Measurements from ENCODE around the gene SAGE1. TPM values are rescaled to one million over a fixed set of nuclear protein-coding genes. Genes with fewer than 3 reads are reported as not detected.
"Not testable (repeated sequence)": the region's sequence is repeated elsewhere in the genome, so short reads cannot be mapped to it uniquely, and the experiment has no call there.

Gene SAGE1
- total RNA-seq, 1 donor from 2014 or later, result not detected

DNA sequence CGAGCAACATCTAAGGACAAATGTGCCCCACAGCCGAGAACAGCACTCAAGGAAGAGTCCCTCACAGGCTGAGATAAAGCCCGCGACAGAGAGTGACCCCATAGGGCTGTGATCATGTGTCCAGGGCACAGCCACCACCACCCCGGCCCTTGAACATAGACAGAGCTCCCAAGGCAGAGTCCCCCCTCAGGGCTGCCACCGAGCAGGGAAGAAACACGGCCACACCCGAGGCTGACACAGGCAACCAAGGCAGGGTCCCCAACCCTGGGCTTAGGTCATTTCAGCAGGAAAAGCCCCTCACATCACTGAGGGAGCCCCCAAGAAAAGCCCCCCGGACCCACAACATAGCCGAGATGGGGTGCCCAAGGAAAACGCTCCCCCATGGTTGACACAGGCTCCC is 735 bp upstream of the SAGE1 start:
- Mint-ChIP-seq H3K4me1 (ENCODE audit: low read depth, unreplicated experiment) (no peaks in the 10 kb centered on the region), H3K27ac (ENCODE audit: unreplicated experiment) (no peak overlapping the region), H3K4me3 (ENCODE audit: unreplicated experiment) (no peak overlapping the region), H3K36me3 (ENCODE audit: unreplicated experiment) (no peaks in the 10 kb centered on the region), H3K9me3 (ENCODE audit: unreplicated experiment) (no peaks in the 10 kb centered on the region), H3K27me3 (ENCODE audit: unreplicated experiment) (peaks cover 1% of the 10 kb centered on the region)
- no peak for DNase-seq
- TF ChIP-seq, protein P1, sequence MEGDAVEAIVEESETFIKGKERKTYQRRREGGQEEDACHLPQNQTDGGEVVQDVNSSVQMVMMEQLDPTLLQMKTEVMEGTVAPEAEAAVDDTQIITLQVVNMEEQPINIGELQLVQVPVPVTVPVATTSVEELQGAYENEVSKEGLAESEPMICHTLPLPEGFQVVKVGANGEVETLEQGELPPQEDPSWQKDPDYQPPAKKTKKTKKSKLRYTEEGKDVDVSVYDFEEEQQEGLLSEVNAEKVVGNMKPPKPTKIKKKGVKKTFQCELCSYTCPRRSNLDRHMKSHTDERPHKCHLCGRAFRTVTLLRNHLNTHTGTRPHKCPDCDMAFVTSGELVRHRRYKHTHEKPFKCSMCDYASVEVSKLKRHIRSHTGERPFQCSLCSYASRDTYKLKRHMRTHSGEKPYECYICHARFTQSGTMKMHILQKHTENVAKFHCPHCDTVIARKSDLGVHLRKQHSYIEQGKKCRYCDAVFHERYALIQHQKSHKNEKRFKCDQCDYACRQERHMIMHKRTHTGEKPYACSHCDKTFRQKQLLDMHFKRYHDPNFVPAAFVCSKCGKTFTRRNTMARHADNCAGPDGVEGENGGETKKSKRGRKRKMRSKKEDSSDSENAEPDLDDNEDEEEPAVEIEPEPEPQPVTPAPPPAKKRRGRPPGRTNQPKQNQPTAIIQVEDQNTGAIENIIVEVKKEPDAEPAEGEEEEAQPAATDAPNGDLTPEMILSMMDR (IDR thresholded peaks at IDR 0.05; ENCODE audit: partially characterized antibody, unreplicated experiment), result no peak

DNA sequence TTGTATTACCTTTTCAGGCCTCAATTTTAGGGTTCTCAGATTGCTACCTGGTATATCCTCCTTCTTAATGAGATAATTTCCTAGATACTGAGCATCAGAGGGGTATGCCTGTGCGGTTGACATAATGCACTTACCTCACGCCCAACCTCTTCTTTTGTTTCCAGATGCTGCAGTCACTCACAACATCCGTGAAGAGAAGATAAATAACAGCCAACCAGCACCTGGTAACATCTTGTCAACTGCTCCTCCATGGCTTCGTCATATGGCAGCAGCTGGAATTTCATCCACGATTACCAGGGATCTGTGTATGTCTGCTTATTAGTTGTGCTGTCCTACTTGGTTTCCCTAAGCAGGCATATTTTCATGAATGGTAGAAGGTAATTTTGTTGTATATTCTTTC is 16.7 kb downstream of the SAGE1 start:
- H3K36me3 Mint-ChIP-seq (ENCODE audit: unreplicated experiment), result no peaks in the 10 kb centered on the region
- H3K4me1 Mint-ChIP-seq (ENCODE audit: low read depth, unreplicated experiment), result no peaks in the 10 kb centered on the region
- TF ChIP-seq, protein P1 (IDR thresholded peaks at IDR 0.05; ENCODE audit: partially characterized antibody, unreplicated experiment), result no peak
- H3K27ac Mint-ChIP-seq (ENCODE audit: unreplicated experiment), result no peak overlapping the region
- H3K27me3 Mint-ChIP-seq (ENCODE audit: unreplicated experiment), result no peaks in the 10 kb centered on the region
- no peaks in the 10 kb centered on the region for H3K9me3 Mint-ChIP-seq (ENCODE audit: unreplicated experiment)
- DNase-seq, result no peak
- no peak overlapping the region for H3K4me3 Mint-ChIP-seq (ENCODE audit: unreplicated experiment)

DNA sequence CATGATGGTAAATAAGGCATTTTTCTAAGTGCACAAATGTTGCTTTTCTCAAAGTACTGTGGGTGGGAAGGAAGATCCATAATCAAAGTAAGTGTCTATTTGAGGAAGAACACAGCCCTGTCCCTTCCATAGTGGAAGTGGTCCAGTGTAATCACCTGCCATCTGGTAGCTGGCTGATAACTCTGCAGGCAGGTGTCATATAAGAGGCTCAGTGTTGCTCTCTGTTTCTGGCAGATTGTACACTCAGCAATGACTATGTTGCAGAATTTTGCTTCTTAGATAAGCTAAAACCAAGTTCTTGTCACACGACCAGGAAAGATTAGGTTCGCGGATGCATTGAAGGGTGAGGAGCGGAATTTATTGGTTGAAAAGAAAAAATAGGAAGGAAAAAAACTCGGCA is 20.9 kb downstream of the SAGE1 start:
- Mint-ChIP-seq H3K4me1 (ENCODE audit: low read depth, unreplicated experiment) (no peaks in the 10 kb centered on the region), H3K27ac (ENCODE audit: unreplicated experiment) (no peak overlapping the region), H3K4me3 (ENCODE audit: unreplicated experiment) (no peak overlapping the region), H3K9me3 (ENCODE audit: unreplicated experiment) (no peaks in the 10 kb centered on the region), H3K36me3 (ENCODE audit: unreplicated experiment) (no peaks in the 10 kb centered on the region), H3K27me3 (ENCODE audit: unreplicated experiment) (no peaks in the 10 kb centered on the region)
- TF ChIP-seq, protein P1 (IDR thresholded peaks at IDR 0.05; ENCODE audit: partially characterized antibody, unreplicated experiment), result no peak
- DNase-seq, result no peak

DNA sequence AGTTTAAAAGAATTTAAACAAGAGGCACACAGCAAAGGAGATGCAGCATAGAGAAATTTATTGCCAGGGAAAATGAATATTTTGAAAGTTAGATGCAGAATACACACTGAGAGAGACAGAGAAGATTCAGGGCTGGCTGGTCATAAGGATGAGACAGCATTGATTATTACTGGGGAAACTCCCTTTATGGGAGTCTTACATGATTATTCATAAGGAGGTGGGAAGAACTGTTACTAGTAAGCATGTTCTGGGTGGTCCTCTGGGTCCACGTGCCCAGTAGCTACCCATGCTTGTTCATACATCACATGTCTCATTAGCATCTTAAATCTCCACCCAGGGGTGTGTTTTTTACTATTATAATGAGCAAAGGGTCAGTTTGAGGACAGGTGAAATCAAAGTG is 27.0 kb downstream of the SAGE1 start:
- not testable (repeated sequence) for H3K9me3 Mint-ChIP-seq (ENCODE audit: unreplicated experiment); H3K36me3 Mint-ChIP-seq (ENCODE audit: unreplicated experiment); H3K4me3 Mint-ChIP-seq (ENCODE audit: unreplicated experiment); H3K27ac Mint-ChIP-seq (ENCODE audit: unreplicated experiment); H3K27me3 Mint-ChIP-seq (ENCODE audit: unreplicated experiment); DNase-seq; H3K4me1 Mint-ChIP-seq (ENCODE audit: low read depth, unreplicated experiment)

DNA sequence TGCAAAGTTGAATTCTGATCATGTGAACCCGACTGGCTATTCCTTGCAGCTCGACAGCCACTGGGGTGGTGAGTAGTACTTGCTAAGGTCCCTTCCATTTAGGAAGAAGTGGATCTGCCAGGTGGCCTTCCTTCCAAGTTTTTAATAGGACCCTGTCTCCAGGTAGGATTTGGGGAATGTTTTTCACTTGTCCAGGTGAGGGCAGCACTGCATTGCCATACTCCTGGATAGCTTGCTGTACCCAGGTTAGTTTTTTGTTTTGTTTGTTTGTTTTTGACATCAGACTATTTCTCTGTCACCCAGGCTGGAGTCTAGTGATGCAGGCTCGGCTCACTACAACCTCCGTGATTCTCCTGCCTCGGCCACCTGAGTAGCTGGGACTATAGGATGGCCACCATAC is 29.8 kb downstream of the SAGE1 start:
- H3K9me3 Mint-ChIP-seq (ENCODE audit: unreplicated experiment), result no peaks in the 10 kb centered on the region
- TF ChIP-seq, protein P1 (IDR thresholded peaks at IDR 0.05; ENCODE audit: partially characterized antibody, unreplicated experiment), result no peak

DNA sequence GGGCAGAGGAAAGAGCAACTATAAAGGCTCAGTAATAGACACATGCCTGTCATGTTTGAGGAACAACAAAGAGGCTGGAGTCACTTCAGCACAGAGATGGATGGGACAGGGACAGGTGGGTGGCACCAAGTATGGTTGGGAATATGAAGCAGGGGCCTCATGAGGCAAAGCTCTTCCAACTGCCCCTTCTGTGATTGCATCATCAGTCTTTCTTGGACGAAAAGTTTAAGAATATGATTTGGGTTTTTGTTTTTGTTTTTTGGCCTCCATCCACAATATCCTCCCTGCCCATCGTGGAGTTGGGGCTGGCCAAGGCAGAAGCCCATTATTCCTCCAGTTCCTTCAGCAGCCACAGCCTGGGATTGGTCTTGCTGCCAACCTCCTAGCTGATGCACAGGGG is 34.4 kb downstream of the SAGE1 start:
- peaks cover 2% of the 10 kb centered on the region for H3K27me3 Mint-ChIP-seq (ENCODE audit: unreplicated experiment)
- no peak overlapping the region for H3K4me3 Mint-ChIP-seq (ENCODE audit: unreplicated experiment)
- no peak for DNase-seq
- H3K9me3 Mint-ChIP-seq (ENCODE audit: unreplicated experiment), result no peaks in the 10 kb centered on the region
- H3K4me1 Mint-ChIP-seq (ENCODE audit: low read depth, unreplicated experiment), result no peaks in the 10 kb centered on the region
- H3K36me3 Mint-ChIP-seq (ENCODE audit: unreplicated experiment), result no peaks in the 10 kb centered on the region
- TF ChIP-seq, protein P1 (IDR thresholded peaks at IDR 0.05; ENCODE audit: partially characterized antibody, unreplicated experiment), result no peak
- H3K27ac Mint-ChIP-seq (ENCODE audit: unreplicated experiment), result no peak overlapping the region

More for the DNA sequence above, 29.8 kb downstream of the SAGE1 start:
- Mint-ChIP-seq H3K4me1 (ENCODE audit: low read depth, unreplicated experiment) (no peaks in the 10 kb centered on the region), H3K27ac (ENCODE audit: unreplicated experiment) (no peak overlapping the region), H3K27me3 (ENCODE audit: unreplicated experiment) (no peaks in the 10 kb centered on the region), H3K4me3 (ENCODE audit: unreplicated experiment) (no peak overlapping the region), H3K36me3 (ENCODE audit: unreplicated experiment) (no peaks in the 10 kb centered on the region)
- no peak for DNase-seq
